HFF-Myc (cell line): ENCODE measurements around the gene PLCB3.

ENCODE experiments used
- DNase-seq: peaks from one replicate; pipeline ENCODE4 v3.0.0-alpha.2; 2011; ENCODE audit warnings: low read depth; ENCODE audit errors: extremely low read depth
- H3K4me3 ChIP-seq: replicated peaks from 2 replicates; pipeline ENCODE4 v1.5.1; 2011; ENCODE audit warnings: low read depth, mild to moderate bottlenecking, control low read depth, low read length
- CTCF ChIP-seq: IDR thresholded peaks from 2 replicates; pipeline ENCODE4 v1.5.1; 2012; ENCODE audit warnings: mild to moderate bottlenecking, low read depth, low read length, control low read depth; ENCODE audit errors: missing control alignments

The PLCB3 gene

DNA sequence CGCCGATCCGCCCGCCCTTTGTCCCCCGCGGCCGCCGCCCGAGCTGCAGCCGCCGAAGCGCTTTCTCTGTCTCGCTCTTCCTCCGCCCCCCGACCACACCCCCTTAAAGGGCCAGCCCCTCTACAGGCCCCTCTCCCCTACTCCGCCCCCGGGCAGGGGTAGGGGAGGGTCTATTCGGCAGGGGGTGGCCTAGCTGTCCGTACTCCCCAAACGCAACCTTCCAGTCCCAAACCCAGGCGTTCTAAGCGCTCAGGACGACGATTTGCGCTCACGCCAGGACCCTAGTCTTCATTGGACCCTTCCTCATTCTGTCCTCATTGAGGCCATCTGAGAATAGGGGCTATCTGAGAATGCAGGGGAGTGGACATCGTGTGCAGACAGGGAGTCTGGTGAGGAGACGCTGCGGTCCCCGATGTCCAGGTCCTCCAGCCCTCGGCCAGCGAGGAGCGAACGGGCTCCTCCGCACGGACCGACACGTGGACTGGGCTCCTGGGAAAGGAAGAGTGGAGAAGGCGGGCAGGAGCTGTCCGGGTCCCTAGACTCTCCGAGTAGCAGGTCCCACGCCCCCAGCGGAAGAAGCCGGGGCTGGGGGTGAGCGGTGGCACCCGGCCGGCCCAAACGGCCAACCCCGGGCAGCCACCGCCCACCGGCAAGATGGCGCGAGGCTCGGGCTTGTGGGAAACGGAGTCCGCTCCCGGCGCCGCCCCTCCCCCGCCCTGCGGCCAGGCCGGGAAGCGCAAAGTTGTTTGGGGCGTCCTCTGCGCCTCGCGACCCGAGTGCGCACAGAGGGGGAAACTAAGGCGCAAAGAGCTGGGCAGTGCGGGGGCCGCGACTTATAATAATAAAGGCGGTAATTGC lies 4.2 kb upstream of the PLCB3 start, which contains the start of gene PPP1R14B:
Gene PPP1R14B, minus strand, starts transcription at position 73 of the 858 bp plus-strand sequence. CDS start 270 bp downstream, outside the sequence.
- no peak for TF ChIP-seq CTCF
- H3K4me3 ChIP-seq, result peak within 1 kb of the TSS; percentile 99

DNA sequence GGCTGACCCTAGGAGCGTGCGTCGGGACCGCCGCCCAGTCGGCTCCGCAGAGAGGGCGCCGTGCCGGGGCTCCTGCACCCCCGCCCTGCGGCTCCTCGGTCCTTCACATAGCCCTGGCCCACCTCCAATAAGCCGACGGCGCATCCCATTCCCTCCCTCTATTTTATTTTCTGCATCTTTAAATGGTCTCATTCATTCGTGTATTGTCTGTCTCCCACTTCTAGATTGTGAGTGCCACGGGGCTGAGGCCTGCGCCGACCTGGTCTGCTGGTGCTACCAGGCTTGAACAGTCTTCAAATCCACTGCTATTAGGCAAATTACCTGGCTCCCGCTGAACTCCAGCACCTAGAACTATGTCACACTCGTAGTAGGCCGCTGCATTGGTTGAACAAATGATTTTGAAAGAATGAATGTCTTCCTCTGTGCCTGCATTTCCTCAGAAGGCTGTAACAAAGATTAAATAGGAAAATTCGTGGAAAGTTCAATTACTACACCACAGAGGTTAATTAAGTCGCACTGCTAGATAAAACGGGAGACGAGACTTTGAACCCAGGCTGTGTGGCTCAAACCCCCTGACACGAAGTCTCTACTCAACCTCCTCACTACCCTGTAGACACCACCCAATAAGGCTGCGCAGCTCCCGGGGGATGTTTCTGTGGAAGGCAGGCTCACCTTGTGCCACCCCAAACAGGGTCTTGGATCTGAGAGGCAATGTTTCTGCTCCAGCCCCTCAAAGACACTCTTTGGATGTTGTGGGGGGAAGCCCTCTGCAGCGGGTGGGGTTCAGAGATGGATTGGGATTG lies 3.4 kb upstream of the PLCB3 start:
- DNase-seq, result no peak
- H3K4me3 ChIP-seq, result peak overlapping the region; percentile 62
- no peak for TF ChIP-seq CTCF

More for the DNA sequence above, 4.2 kb upstream of the PLCB3 start, which contains the start of gene PPP1R14B:
- DNase-seq, result no peak

- no peak for DNase-seq
- no peak overlapping the region for H3K4me3 ChIP-seq
- no peak for TF ChIP-seq CTCF
Measured at GRCh38 chr11:64248578-64248977, 2.8 kb upstream of the PLCB3 start.

GRCh38 chr11:64249038-64249437 lies 2.3 kb upstream of the PLCB3 start:
- no peak for DNase-seq
- TF ChIP-seq CTCF, result no peak
- no peak overlapping the region for H3K4me3 ChIP-seq

- DNase-seq, result no peak
- TF ChIP-seq CTCF, result no peak
- no peak overlapping the region for H3K4me3 ChIP-seq
Measured at GRCh38 chr11:64249563-64250414, 1.5 kb upstream of the PLCB3 start.

GRCh38 chr11:64250415-64251015 lies 815 bp upstream of the PLCB3 start:
- DNase-seq, result no peak
- TF ChIP-seq CTCF, result no peak
- peak overlapping the region; percentile 49 for H3K4me3 ChIP-seq
